Measurements from ENCODE around the gene APOA4. TPM values are rescaled to one million over a fixed set of nuclear protein-coding genes. Genes with fewer than 3 reads are reported as not detected.
A peak's percentile ranks its signal among the peaks of the same experiment; 100 is the strongest.

Gene APOA4
- total and polyA plus RNA-seq, 2 of the 13 experiments (the other 11 are each of a cell fraction or from before 2014, with no cell fraction given) = 3.8 to 7.2 TPM

GRCh38 chr11:116833816-116834534 lies 10.9 kb upstream of the APOA4 start (continued):
- TF ChIP-seq, protein P1, sequence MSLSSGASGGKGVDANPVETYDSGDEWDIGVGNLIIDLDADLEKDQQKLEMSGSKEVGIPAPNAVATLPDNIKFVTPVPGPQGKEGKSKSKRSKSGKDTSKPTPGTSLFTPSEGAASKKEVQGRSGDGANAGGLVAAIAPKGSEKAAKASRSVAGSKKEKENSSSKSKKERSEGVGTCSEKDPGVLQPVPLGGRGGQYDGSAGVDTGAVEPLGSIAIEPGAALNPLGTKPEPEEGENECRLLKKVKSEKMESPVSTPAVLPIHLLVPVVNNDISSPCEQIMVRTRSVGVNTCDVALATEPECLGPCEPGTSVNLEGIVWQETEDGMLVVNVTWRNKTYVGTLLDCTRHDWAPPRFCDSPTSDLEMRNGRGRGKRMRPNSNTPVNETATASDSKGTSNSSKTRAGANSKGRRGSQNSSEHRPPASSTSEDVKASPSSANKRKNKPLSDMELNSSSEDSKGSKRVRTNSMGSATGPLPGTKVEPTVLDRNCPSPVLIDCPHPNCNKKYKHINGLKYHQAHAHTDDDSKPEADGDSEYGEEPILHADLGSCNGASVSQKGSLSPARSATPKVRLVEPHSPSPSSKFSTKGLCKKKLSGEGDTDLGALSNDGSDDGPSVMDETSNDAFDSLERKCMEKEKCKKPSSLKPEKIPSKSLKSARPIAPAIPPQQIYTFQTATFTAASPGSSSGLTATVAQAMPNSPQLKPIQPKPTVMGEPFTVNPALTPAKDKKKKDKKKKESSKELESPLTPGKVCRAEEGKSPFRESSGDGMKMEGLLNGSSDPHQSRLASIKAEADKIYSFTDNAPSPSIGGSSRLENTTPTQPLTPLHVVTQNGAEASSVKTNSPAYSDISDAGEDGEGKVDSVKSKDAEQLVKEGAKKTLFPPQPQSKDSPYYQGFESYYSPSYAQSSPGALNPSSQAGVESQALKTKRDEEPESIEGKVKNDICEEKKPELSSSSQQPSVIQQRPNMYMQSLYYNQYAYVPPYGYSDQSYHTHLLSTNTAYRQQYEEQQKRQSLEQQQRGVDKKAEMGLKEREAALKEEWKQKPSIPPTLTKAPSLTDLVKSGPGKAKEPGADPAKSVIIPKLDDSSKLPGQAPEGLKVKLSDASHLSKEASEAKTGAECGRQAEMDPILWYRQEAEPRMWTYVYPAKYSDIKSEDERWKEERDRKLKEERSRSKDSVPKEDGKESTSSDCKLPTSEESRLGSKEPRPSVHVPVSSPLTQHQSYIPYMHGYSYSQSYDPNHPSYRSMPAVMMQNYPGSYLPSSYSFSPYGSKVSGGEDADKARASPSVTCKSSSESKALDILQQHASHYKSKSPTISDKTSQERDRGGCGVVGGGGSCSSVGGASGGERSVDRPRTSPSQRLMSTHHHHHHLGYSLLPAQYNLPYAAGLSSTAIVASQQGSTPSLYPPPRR (CRISPR knock-in tag; IDR thresholded peaks at IDR 0.05; ENCODE audit: borderline replicate concordance) = peak; percentile 64; the same call in 1 of the 2 replicates
- TF ChIP-seq PHF8 (CRISPR knock-in tag; IDR thresholded peaks at IDR 0.05) (no peak; the same call in 1 of the 2 replicates), THYN1 (CRISPR knock-in tag; IDR thresholded peaks at IDR 0.05; ENCODE audit: borderline replicate concordance, low read depth) (no peak), YEATS2 (CRISPR knock-in tag; IDR thresholded peaks at IDR 0.05; ENCODE audit: borderline replicate concordance) (no peak), KLF16 (CRISPR knock-in tag; IDR thresholded peaks at IDR 0.05) (peak in 1 of 2 experiments; percentile 82; a peak in 2 of 4 replicates), ZSCAN30 (CRISPR knock-in tag; IDR thresholded peaks at IDR 0.05) (no peak; the same call in 1 of the 2 replicates), IRF2 (CRISPR knock-in tag; IDR thresholded peaks at IDR 0.05) (peak; percentile 75), ZNF768 (CRISPR knock-in tag; IDR thresholded peaks at IDR 0.05) (peak; percentile 90), ZNF296 (CRISPR knock-in tag; conservative IDR thresholded peaks at IDR 0.05) (no peak), CCDC6 (CRISPR knock-in tag; IDR thresholded peaks at IDR 0.05) (peak; percentile 64; the same call in 1 of the 2 replicates), SOX13 (IDR thresholded peaks at IDR 0.05) (0 out of 2 replicates have a peak, but pooled peaks have one; percentile 11), SOX13 (CRISPR knock-in tag; conservative IDR thresholded peaks at IDR 0.05 in 1 of 2, IDR thresholded peaks at IDR 0.05 in 1 of 2) (peak in 1 of 2 experiments; percentile 78; a peak in 2 of 4 replicates), RXRB (CRISPR knock-in tag; IDR thresholded peaks at IDR 0.05; ENCODE audit: borderline replicate concordance) (peak; percentile 59)
- TF ChIP-seq, protein P2, sequence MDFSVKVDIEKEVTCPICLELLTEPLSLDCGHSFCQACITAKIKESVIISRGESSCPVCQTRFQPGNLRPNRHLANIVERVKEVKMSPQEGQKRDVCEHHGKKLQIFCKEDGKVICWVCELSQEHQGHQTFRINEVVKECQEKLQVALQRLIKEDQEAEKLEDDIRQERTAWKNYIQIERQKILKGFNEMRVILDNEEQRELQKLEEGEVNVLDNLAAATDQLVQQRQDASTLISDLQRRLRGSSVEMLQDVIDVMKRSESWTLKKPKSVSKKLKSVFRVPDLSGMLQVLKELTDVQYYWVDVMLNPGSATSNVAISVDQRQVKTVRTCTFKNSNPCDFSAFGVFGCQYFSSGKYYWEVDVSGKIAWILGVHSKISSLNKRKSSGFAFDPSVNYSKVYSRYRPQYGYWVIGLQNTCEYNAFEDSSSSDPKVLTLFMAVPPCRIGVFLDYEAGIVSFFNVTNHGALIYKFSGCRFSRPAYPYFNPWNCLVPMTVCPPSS (IDR thresholded peaks at IDR 0.05) = no peak
- TF ChIP-seq, protein P3, sequence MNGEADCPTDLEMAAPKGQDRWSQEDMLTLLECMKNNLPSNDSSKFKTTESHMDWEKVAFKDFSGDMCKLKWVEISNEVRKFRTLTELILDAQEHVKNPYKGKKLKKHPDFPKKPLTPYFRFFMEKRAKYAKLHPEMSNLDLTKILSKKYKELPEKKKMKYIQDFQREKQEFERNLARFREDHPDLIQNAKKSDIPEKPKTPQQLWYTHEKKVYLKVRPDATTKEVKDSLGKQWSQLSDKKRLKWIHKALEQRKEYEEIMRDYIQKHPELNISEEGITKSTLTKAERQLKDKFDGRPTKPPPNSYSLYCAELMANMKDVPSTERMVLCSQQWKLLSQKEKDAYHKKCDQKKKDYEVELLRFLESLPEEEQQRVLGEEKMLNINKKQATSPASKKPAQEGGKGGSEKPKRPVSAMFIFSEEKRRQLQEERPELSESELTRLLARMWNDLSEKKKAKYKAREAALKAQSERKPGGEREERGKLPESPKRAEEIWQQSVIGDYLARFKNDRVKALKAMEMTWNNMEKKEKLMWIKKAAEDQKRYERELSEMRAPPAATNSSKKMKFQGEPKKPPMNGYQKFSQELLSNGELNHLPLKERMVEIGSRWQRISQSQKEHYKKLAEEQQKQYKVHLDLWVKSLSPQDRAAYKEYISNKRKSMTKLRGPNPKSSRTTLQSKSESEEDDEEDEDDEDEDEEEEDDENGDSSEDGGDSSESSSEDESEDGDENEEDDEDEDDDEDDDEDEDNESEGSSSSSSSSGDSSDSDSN (CRISPR knock-in tag; IDR thresholded peaks at IDR 0.05) = no peak
- TF ChIP-seq, protein P4, sequence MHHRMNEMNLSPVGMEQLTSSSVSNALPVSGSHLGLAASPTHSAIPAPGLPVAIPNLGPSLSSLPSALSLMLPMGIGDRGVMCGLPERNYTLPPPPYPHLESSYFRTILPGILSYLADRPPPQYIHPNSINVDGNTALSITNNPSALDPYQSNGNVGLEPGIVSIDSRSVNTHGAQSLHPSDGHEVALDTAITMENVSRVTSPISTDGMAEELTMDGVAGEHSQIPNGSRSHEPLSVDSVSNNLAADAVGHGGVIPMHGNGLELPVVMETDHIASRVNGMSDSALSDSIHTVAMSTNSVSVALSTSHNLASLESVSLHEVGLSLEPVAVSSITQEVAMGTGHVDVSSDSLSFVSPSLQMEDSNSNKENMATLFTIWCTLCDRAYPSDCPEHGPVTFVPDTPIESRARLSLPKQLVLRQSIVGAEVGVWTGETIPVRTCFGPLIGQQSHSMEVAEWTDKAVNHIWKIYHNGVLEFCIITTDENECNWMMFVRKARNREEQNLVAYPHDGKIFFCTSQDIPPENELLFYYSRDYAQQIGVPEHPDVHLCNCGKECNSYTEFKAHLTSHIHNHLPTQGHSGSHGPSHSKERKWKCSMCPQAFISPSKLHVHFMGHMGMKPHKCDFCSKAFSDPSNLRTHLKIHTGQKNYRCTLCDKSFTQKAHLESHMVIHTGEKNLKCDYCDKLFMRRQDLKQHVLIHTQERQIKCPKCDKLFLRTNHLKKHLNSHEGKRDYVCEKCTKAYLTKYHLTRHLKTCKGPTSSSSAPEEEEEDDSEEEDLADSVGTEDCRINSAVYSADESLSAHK (CRISPR knock-in tag; IDR thresholded peaks at IDR 0.05; ENCODE audit: borderline replicate concordance) = no peak

Data from HepG2 (cell line).